ENCODE measurements around the gene MCOLN2. TPM values are rescaled to one million over a fixed set of nuclear protein-coding genes. Genes with fewer than 3 reads are reported as not detected.
"Not testable (repeated sequence)": the region's sequence is repeated elsewhere in the genome, so short reads cannot be mapped to it uniquely, and the experiment has no call there.

MCOLN2 gene
- total RNA-seq, 1 donor from 2014 or later, result 0.33 TPM

DNA sequence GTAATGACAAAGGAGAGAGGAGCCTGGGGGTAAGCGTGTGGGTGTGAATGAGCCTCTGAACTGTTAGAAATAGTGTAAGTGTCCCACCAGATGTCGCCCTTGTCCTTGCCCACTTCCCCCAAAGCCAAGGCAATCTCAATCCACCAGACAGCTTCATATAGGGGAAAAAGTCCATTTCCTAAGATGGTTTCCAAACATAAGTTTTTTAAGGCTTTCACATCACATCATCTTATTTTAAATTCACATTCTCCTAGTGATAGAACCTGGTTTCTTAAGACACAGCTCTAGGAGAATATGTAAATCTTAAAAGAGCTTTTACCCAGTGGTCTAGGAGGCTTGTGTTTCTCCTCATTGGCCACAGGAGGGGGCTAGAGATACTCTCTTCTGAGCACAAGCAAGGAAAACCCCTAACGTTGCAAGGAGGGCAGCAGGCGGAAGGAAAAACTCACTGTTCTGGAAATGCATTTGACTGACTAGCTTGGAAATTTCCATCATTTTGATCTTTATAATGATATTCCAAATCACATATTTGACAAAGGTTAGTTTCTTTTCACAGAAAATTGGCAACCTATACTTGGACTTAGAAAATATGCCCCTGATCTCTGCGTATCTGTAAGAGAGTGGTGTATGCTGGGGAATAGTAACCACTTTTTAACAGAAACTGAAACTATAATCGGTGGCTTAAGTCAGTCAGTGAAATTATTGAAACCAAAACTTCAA lies 52.0 kb downstream of the MCOLN2 start:
- ATAC-seq (peak; percentile 99), DNase-seq (ENCODE audit: low spot score) (peak; percentile 66)

DNA sequence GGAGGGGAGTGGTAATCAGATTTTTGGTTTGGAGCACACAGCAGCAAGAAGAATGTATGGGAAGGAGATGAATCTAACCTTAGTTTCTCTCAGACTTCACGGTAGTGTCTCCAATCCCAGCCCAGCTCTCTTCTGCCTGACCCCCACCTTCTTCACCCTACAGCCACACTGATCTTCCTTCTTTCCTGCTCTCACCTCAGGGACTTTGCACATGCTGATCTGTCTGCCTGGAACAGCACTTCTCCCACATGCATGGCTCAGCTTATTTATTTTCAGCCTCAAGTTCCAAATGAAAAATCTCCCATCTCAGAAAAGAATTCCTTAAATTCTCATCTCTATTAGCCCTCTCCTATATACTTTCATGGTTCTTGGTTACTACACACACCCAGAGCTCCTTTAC lies 55.1 kb downstream of the MCOLN2 start:
- no peak for DNase-seq (ENCODE audit: low spot score)
- ATAC-seq, result no peak

DNA sequence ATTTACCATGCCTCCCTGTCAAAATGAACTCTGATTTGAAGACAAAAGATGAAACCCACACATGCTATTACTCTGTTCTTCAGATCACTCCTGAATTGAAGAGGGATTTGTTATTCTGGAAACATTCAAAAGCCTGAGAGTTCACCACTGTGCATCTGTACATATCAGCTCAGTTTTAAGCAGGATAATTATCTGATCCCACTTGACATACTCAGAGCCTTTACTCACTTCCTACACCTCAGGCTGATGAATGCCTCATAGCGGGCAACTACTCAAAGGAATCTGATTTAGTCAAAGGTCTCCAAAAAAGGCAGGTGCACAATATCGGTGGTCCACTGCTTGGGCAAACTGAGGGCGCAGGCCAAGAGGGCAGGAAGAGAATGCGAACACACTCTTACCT lies 56.4 kb downstream of the MCOLN2 start:
- DNase-seq (ENCODE audit: low spot score) (no peak), ATAC-seq (no peak)

DNA sequence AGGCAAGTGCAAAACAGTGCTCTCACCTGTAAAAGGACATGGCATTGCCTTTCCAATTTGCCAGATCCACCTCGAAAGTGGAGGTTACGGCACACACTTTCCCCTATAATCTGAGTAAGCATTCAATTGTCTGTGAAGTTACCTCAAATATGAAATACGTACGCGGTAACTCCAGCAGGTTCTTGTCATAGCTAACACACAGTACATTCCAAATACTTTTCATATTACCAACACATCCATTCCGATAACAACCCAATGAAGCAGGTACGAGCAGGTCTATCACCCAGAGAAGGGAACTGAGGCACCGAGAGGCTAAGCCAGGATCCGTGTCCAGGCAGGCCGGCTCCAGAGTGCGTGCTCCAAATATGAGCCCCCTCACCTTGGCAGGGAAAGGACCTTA lies 57.2 kb downstream of the MCOLN2 start:
- DNase-seq (ENCODE audit: low spot score) (no peak), ATAC-seq (no peak)

DNA sequence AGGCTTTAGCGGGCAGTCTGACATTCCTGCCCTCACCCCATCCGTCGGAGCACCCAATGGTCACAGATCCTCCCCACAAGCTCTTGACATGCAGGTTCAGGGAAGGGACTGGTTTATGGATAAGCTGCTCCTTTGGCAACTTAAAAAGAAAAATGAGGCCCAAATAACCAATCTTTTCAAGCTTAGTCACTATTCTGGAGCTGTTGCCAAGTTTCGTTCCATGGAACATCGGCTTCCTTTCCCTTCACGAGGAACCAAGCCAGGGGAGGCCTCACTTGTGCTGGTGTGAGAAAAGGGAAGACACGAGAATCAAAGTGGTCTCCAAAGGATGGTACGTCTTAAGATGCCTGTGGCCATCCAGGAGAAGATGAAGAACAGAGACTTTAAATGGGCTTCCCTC lies 57.8 kb downstream of the MCOLN2 start:
- no peak for ATAC-seq
- no peak for DNase-seq (ENCODE audit: low spot score)

DNA sequence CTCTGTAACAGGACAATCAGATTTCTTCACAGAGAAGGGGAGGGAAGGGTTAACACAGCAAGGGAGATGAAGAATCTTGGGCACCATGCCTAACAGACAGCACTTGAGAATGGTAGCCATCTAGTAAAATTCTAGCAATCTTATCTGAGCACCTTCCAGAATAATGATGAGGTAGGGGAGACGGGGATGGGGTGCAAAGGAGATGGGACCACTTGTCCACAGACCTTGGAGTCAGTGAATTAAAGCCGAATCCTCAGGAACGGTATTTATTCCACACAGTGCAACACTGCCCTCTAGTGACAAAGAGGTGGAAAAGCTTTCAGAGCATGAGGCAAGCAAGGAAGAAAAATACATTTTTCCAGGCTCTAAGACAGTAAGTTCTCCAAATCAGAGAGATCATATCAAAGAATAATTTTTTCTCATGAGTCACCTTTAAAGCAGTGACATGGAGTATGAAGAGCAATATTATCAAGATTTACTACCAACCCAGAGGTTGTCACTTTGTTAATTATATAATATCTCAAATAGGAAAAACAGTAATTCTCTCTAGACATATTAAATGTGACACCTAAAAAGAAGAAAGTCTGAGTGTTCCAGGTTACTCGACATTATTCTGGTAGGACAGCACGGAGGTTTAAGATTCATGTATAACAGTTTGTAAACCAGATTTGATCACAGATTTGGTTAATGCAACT lies 60.6 kb downstream of the MCOLN2 start:
- DNase-seq (ENCODE audit: low spot score) (no peak), ATAC-seq (peak; percentile 96)

DNA sequence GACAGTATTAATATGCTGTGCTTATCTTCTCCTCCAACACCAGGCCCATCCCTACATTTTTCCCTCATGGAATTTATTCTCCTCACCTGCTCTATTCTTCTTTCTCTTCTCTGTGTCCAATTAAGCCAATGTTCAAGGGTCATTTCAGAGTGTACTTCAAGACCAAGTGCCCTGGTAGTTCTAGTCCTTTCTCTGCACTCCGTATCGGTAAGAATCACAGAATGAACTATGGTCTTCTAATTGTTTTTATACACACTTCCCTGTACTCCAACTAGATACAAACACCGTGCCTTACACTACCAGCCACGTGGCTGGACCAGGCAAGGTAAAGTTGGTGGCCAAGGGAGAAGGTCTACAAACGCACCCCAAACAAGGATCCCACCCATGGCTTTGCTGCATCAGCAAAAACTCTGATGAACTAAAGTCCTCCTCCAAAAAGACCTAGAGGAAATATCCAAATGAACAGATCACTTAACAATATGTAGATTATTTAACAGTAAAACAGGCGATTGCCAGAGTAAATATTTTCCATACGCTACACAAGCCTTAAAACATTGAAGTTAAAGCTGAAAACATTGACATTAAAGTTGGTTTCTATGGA lies 63.8 kb downstream of the MCOLN2 start:
- DNase-seq (ENCODE audit: low spot score) (no peak), ATAC-seq (no peak)

DNA sequence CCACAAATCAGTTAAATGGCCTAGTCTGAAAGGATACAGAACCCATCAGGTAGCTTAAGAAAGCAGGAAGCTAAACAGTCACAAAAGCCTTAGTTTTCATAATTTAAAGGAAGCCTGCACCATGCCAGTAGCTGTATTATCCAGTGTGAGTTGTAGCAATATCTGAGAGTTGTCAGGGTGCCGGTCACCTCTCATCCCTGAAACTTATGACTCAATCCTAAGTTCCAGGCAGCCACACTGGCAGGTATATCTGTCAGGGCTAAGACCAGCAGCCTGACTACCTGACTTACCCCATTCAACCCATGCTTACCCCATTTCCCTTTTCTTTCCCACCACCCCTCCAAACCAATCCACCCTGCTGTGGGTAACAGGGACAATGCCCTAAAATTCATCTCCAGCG lies 66.1 kb downstream of the MCOLN2 start:
- no peak for ATAC-seq
- DNase-seq (ENCODE audit: low spot score), result no peak

DNA sequence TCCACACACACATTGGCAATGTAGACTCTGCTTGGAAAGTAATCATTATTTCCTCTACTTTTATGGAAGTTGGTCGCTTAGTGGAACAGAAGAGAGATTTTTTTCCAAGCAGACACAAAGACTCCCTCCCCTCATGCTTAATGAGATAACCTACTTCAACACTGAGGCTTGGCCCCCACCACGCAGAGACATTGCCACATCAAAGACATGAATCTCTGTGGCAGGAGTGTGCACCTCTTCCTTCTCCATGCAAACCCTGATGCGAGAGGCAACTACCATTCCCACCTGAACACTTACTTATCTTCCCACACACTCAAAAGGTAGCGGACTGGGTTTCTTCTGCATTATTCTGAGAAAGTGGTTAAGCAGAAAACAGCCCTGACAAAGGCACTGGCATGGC lies 66.6 kb downstream of the MCOLN2 start:
- no peak for DNase-seq (ENCODE audit: low spot score)
- no peak for ATAC-seq

DNA sequence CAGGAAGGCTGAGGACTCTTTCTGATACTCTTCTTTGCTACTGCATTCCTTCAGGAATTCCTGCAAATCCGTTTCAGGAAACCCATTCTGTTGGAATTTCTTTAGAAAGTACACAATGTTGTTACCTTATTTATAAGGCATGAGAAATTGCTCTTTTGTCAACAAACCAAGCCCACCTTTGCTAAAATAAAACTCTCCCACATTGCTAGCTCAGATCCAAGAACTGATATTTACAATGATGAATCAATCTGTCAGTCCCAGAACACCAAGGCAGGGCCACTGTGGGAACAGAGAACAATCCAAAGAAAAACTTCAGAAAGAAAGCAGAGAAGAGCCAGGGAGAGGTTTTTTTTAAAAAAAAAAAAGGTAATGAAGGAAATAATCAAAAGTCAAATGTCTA lies 67.3 kb downstream of the MCOLN2 start:
- no peak for DNase-seq (ENCODE audit: low spot score)
- no peak for ATAC-seq

DNA sequence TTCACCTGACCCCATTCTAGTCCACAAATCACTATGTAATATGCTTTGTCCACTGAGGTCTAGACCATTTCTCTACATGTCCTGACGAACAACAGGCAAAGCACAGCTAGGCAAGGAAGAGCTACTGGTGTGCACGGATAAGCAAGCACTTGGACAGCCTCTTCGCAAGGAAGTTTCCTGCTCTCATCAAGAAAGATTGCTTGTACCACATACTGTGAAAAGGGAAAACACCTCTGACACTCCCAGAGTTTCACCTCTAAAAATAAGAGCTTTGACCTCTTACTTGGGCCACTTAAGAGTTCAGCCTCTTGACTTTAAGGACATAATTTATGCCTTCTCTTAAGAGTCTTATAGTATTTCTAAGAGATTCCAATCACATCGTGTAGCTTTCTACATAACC lies 67.9 kb downstream of the MCOLN2 start:
- no peak for ATAC-seq
- DNase-seq (ENCODE audit: low spot score), result no peak

DNA sequence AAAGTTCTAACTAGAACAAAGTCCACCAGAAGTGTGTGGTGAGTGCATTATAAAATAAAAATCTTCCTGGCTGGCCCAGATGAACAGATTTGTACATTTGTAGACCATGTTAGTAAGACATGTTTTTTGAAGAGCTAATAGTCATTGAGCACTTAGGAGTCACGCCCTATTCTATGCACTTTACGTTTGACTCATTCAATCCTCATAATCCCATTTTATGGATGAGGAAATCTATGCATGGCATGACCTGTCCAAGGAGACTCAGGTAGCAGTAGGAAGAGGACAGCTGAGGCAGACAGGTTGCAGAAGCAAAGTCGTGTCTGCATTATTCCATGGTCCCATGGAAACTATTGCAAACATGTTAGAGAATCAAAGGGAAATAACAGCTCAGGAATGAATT lies 73.6 kb downstream of the MCOLN2 start:
- ATAC-seq, result no peak

DNA sequence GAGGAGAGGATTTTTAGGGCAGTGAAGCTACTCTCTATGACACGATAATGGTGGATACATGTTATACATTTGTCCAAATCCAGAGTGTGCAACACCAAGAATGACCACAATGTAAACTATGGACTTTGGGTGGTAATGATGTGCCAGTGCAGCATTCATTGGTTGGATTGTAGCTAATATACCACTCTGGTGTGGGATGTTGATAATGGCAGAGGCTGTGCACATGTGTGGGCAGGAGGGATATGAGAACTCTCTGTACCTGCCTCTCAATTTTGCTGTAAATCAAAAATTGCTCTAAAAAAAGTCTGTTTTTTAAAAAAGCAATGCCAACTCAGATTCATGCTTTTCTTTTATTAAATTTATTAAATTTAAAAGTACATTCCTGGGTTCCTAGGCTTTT lies 76.8 kb downstream of the MCOLN2 start:
- ATAC-seq (no peak), DNase-seq (ENCODE audit: low spot score) (no peak)

More for the DNA sequence above, 73.6 kb downstream of the MCOLN2 start:
- DNase-seq (ENCODE audit: low spot score), result no peak

DNA sequence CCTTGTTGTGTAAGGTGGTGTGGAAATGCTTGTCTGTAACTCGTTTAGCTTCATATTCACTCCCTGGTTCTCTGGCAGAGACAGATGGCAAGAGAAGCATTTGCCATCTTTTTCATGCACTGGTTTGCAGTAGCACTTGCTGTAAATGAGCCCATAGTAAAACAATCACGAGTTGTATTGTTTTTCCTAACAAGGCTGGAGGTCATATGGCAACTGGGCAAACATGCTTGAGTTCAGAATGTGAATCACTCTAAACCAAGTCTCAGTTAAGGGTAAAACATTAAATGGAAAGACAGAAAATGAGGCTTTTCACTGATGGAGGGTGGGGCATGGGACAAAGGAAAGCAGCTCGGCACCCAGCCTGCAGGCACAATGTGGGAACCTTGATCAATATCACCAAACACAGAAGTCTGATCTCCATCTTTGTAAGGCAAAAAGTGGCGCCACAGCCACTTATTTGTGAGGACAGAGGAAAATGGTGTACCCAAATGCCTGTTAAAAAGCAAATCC lies 77.4 kb downstream of the MCOLN2 start:
- DNase-seq (ENCODE audit: low spot score) (no peak), ATAC-seq (no peak)

DNA sequence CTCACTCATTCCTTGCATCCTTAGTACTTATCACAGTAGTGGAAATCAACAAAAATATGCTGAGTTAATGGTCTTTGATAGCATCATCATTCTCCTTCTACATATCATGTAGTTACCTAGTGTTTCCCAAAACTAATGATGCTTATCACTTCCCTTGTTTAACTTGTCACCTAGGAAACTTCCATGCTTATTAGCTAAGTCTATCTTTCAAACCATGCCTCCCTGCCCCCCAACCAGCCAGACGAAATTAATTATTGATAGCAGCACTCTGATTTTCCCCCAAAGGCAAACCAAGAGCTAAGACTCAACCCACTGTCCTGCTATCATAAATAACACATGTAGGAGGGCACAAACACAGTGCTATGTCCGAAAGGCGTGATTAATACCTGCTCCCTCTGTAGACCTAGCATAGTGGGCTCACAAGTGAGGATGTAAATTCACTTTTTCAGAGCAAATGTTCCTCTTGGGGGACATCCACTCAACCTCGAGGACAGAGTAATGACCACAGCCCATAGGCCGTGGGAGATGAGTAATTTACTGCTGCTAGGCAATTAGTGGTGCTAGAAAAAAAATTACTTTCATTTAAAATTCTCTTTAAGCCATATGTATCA lies 78.1 kb downstream of the MCOLN2 start:
- DNase-seq (ENCODE audit: low spot score), result no peak
- ATAC-seq, result no peak

DNA sequence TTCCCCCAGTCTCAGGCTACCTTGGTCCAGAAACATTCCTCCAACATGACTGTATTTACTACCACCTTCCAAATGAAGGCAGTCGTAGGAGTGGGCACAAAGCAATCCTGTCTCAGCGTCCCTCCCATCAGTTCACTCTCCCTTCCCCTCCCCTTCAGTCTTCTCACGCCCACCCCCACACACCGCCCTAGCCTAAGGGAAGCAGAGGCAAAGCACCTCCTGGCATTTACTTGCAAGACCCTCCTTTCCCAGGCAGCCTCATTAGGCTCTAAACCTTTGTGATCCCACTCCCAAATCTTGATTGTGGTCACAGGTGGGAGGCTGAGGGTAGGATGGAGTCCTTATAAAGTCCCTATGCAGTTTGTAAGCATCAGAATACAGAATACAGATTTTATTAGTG lies 80.0 kb downstream of the MCOLN2 start:
- ATAC-seq, result no peak
- no peak for DNase-seq (ENCODE audit: low spot score)

DNA sequence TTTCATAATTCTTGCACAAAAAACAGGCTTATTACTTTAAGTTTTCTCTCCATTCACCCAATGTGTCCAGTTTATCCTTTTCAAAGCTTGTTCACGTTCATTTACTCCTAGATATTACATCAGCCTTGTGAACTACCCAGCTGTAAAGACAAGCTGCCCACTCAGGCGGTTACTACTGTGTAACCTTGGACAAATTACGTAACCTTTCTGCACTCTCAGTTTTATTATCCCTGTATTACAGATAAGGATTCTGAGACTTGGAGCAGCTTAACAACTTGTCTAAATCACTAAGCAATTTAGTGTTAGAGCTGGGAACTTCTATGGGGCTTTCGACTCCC lies 83.4 kb downstream of the MCOLN2 start:
- no peak for DNase-seq (ENCODE audit: low spot score)
- peak; percentile 64 for ATAC-seq

DNA sequence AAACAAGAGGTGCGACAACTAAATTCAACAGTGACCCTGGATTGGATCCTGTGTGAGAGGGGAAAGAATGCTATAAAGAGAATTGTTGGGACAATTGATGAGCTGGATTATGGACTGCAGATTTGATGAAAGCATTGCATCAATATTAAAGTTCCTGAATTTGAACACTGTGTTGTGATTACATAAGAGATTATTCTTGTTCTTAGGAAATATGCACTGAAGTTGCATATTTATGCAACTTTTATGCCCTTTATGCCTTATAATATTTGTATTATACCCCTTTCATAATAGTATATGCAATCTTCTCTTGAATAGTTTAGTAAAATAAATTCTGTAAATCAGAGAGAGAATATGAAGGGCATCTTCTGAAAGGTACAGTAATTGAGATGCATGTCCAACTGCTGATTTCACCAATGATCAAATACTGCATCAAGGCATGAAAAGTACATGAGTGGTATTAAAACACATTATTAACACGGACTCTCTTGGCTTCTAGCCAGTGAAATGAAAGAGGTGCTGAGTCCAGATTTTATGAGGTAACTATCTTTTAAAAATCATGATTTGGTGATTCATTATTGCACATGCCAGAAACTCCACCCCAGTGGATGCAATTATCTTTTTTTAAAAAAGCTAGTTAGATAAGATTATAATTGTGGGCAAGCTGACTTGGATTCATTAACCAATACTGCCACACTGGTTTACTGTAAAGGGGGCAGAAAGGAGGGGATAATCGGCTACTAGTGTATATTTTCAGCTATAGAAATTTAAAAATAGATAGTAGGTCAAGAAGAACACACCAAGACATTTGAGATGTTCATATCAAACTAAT lies 84.0 kb downstream of the MCOLN2 start:
- no peak for ATAC-seq
- DNase-seq (ENCODE audit: low spot score), result no peak

DNA sequence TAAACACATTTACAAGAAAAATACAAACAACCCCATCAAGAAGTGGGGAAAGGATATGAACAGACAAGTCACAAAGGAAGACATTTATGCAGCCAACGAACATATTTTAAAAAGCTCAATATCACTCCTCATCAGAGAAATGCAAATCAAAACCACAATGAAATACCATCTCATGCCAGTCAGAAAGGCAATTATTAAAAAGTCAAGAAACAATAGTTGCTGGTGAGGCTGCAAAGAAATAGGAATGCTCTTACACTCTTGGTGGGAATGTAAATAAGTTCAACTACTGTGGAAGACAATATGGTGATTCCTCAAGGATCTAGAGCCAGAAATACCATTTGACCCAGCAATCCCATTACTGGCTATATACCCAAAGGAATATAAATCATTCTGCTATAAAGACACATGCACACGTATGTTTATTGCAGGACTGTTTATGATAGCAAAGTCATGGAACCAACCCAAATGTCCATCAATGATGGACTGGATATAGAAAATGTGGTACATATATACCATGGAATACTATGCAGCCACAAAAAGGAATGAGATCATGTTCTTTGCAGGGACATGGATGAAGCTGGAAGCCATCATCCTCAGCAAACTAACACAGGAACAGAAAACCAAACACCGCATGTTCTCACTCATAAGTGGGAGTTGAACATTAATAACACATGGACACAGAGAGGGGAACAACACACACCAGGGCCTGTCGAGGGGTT lies 88.0 kb downstream of the MCOLN2 start:
- ATAC-seq; DNase-seq (ENCODE audit: low spot score): not testable (repeated sequence)

DNA sequence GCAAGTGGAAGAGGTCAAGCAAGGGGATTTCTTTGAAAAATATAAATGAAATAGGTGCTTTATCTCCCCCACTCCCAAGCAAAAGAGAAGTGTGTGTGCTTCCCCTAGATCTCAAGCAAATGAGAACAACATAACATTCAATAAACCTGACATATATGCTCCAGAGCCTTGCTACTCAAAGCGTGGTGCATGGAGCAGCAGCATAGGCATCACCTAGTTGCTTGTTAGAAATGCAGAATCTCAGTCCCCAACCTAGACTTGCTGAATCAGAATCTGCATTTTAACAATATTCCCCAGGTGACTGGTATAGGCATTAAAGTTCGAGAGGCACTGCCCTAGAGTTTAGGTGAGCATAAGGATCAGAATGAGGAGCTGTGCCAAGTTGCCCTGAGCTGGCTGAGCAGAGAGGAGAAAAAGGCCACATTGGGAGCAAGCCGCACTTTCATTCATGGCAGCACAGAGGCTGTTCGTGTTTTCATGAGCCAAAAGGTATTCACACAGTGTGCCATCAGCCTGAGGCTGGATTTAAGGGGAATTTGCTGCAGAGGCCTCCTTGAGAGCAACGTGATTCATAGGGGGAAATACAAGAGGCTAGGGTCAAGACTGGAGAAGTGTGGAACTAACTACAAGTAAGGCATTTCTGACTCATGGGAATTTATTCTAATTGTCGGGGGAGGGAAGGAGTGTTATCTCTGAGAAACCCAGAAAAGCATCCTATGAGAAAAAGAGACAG lies 89.7 kb downstream of the MCOLN2 start:
- no peak for ATAC-seq
- DNase-seq (ENCODE audit: low spot score), result no peak

Measured in left lobe of liver (tissue), 2 donors.